BLaER1 treated with 17β-estradiol and CSF1 and Interleukin-3, amounts not matched to agents 10 nM and 100 nM (cell line): Measurements from ENCODE around the gene FRZB.

Experiments
- H3K27ac ChIP-seq, 11 experiments: shearing (Covaris generic); formaldehyde crosslinking; 2 replicates each; pipeline ENCODE4 v1.8.1; 2022
- H3K27me3 ChIP-seq, 11 experiments: shearing (Covaris generic); formaldehyde crosslinking; 2 replicates each; pipeline ENCODE4 v1.8.1; 2022
- H3K36me3 ChIP-seq, 11 experiments: shearing (Covaris generic); formaldehyde crosslinking; 2 replicates each; pipeline ENCODE4 v1.8.1; 2022
- H3K4me1 ChIP-seq, 10 experiments: shearing (Covaris generic); formaldehyde crosslinking; 2 replicates each; pipeline ENCODE4 v1.8.1; 2022
- H3K4me2 ChIP-seq, 11 experiments: shearing (Covaris generic); formaldehyde crosslinking; 2 replicates each; pipeline ENCODE4 v1.8.1; 2022
- H3K4me3 ChIP-seq, 10 experiments: shearing (Covaris generic); formaldehyde crosslinking; 2 replicates each; pipeline ENCODE4 v1.8.1; 2022
- H3K9ac ChIP-seq, 11 experiments: shearing (Covaris generic); formaldehyde crosslinking; 2 replicates each; pipeline ENCODE4 v1.8.1; 2022
- H3K9me3 ChIP-seq, 11 experiments: shearing (Covaris generic); formaldehyde crosslinking; replicated peaks in 1 of 11; 2 replicates each; pipeline ENCODE4 v1.8.1; 2022
- H4K20me1 ChIP-seq, 11 experiments: shearing (Covaris generic); formaldehyde crosslinking; 2 replicates each; pipeline ENCODE4 v1.8.1; 2022
- Cebpa-rat ChIP-seq, 11 experiments: shearing (Covaris generic); IDR thresholded peaks; 2 replicates each; pipeline ENCODE4 v1.8.1; 2022

Gene FRZB, protein sequence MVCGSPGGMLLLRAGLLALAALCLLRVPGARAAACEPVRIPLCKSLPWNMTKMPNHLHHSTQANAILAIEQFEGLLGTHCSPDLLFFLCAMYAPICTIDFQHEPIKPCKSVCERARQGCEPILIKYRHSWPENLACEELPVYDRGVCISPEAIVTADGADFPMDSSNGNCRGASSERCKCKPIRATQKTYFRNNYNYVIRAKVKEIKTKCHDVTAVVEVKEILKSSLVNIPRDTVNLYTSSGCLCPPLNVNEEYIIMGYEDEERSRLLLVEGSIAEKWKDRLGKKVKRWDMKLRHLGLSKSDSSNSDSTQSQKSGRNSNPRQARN

DNA sequence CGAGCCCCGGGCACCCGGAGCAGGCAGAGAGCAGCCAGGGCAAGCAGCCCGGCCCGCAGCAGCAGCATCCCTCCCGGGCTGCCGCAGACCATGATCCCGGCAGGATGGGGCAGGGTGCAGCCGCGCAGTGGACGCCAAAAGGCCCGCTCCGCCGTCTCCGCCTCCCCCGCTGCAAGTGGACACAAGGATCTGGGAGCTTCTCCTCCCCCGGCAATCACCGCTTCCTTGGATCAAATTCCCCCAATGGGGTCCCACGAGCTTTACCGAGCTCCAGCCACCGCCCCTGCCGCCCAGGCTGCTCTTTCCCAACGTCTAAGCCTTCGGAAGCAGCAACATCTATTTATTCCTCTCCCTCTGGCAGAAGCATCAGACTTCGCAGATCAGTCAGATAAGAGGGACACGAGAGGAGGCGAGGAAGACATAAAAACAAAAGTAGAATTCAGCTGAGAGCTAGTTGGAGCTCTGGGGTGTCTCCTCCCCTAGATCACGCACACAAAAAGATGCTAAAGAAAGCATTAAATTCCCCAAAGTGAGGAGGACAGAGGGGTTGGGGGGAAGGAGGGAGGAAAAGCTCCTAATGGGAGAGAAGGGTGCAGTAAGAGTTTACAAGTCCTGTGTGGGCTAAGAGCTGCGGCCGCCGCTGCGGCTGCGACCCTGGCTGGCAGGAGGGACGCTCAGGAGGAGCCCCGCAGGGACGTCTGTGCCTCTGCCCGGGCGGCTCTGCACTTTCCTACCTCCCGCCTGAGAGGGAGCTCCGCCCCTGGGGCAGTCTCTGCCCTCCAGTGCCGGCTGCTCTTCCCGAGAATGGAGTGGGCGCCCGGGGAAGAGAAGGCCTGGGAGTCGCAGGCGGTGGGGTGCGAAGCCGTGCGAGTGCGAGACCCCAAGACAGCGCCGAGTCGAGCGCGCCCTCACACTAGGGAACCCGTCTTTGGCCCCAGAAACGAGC, at the start of gene FRZB:
Gene FRZB, minus strand, starts transcription at position 177 of the 946 bp plus-strand sequence. Its CDS starts 85 bp downstream, at position 92.
- no peak for TF ChIP-seq Cebpa-rat (IDR thresholded peaks at IDR 0.05)
- Histone ChIP-seq H3K4me3 (no peak within 1 kb of the TSS), H3K4me1 (peaks cover 0 to 21% (median 11%) of the 10 kb centered on the region in 10 experiments; a peak in 12 of 20 replicates), H3K36me3 (no peaks in the 10 kb centered on the region), H3K27ac (no peak within 1 kb of the TSS), H4K20me1 (no peaks in the 10 kb centered on the region), H3K9me3 (peaks cover 0 to 14% (median 7%) of the 10 kb centered on the region in 11 experiments; a peak in 9 of 22 replicates), H3K9ac (no peak within 1 kb of the TSS), H3K27me3 (peaks cover 0 to 17% (median 15%) of the 10 kb centered on the region in 11 experiments; a peak in 18 of 22 replicates), H3K4me2 (peak within 1 kb of the TSS in 2 of 11 experiments; percentile 11 to 21; a peak in 2 of 22 replicates)

DNA sequence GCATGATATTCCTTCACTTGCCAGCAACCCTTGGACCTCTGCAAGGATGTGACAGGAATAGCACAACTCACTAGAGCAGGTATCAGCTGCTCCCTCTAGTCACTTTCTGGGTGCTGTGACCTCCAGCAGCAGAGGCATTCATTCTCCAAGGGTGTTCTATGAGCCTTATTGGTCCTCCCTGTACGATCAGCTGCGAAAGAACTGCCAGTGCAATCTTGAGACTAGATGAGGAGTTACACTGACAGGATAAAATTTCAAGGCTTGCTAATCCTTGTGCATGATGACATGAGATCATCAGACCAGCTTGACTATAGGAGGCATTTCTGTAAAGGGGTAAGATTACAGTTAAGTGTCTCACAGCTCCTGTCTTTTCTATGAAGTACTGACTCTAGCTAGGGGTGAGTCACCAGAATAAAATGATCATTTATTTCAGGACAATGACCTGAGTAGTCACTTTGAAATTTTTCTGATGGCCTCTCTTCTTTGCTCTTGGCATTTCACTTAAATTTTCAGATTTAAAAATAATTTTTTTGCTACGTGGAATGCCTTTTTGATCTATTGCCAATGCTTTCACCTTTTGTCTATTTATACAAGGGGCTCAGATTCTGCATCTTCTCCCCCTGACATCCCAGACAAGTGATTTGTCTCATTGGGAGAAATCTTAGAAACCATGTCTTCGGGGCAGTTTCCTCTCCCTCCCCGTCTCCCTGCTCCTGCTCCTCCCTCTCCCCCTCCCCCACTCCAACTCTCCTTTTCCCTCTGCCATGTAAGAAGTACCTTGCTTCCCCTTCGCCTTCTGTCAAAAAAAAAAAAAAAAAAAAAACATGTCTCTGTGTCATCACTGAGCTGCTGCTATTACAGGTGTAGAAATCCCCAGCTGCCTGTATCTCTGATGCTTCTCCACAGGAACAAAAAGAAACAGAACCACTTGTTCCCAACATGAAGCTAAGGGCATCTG, 49.2 kb upstream of the FRZB start:
- H3K4me2 ChIP-seq = no peak overlapping the region
- H3K9ac ChIP-seq = no peak overlapping the region
- no peaks in the 10 kb centered on the region for H4K20me1 ChIP-seq
- no peak overlapping the region for H3K4me3 ChIP-seq
- H3K36me3 ChIP-seq = no peaks in the 10 kb centered on the region
- no peak for TF ChIP-seq Cebpa-rat (IDR thresholded peaks at IDR 0.05)
- no peak overlapping the region for H3K27ac ChIP-seq
- H3K4me1 ChIP-seq = peaks cover 9 to 26% (median 10%) of the 10 kb centered on the region in 10 experiments
- H3K9me3 ChIP-seq = peaks cover 0 to 4% (median 0%) of the 10 kb centered on the region in 11 experiments; a peak in 1 of 22 replicates
- H3K27me3 ChIP-seq = no peaks in the 10 kb centered on the region

DNA sequence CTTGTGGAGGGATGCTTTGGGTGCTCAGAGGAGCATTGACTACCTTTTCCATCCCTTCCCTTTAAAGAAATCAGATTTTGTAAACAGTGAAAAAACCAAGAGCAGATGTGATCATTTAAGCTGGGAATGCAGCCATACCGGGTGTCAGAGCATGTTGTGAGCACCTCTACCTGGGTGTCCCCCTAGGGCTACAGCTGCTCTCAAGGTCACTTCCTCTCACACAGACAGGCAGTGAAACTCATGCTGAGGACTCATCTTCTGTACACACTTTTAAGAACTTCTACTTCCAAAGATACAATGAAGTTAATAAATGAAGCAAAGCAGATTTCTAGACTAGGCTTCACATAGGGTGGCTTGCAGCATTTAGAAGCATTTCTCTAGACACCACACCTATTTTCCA, 48.4 kb upstream of the FRZB start:
- Histone ChIP-seq H3K4me3 (no peak overlapping the region), H3K27ac (no peak overlapping the region), H3K36me3 (no peaks in the 10 kb centered on the region), H3K4me2 (no peak overlapping the region), H3K9ac (no peak overlapping the region), H3K27me3 (no peaks in the 10 kb centered on the region), H3K4me1 (peaks cover under 1 to 18% (median 2%) of the 10 kb centered on the region in 10 experiments; a peak in 15 of 20 replicates), H4K20me1 (no peaks in the 10 kb centered on the region), H3K9me3 (peaks cover 0 to 3% (median 0%) of the 10 kb centered on the region in 11 experiments; a peak in 1 of 22 replicates)
- TF ChIP-seq Cebpa-rat (IDR thresholded peaks at IDR 0.05) = no peak

DNA sequence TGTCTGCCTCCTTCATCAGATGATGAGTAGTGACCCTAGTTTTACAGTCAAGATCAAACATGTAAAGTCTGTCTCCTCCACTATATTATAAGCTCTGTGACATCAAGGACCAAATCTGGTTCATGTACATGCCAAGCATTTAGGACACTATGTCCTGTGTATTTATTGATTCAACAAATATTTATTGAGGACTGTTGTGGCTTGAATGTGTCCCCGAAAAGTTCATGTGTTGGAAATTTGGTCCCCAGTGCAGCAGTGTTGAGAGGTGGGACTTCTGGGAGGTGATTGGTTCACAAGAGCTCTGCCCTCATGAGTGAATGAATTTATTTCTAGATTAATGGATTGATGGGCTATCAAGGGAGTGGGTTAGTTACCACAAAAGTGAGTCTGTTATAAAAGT, 46.6 kb upstream of the FRZB start:
- Histone ChIP-seq H3K4me1 (peaks cover 0 to 6% (median 0%) of the 10 kb centered on the region in 10 experiments; a peak in 1 of 20 replicates), H3K27ac (0 out of 22 replicates have a peak overlapping the region, but pooled peaks of 1 of the 11 experiments have one; percentile 7), H3K4me2 (peak overlapping the region in 1 of 11 experiments; percentile 7; a peak in 1 of 22 replicates), H3K36me3 (no peaks in the 10 kb centered on the region), H3K9ac (no peak overlapping the region), H3K9me3 (0 out of 22 replicates have a peak, but pooled peaks cover 0 to under 1% (median 0%) of the 10 kb centered on the region in 11 experiments), H4K20me1 (no peaks in the 10 kb centered on the region), H3K27me3 (no peaks in the 10 kb centered on the region), H3K4me3 (no peak overlapping the region)
- no peak for TF ChIP-seq Cebpa-rat (IDR thresholded peaks at IDR 0.05)

DNA sequence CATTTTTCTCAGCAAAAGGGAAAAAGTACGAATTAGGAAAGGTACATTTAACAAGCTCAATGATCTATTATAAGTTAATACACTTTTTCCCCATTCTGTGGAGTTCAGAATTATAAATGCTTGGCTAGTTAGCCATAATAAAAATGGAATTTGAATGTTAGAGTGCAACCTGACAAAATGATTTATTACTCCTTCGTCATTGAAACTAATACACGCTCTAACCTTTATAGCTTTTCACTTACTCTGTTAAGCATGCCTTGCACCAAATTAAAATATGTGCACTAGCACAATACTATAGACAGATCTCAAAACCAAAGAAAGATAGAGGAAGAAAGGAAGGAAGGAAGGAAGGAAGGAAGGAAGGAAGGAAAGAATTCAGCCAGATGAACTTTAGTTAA, 46.1 kb upstream of the FRZB start:
- peaks cover 0 to 6% (median under 1%) of the 10 kb centered on the region in 11 experiments; a peak in 3 of 22 replicates for H3K9me3 ChIP-seq
- H3K4me3 ChIP-seq = no peak overlapping the region
- no peak overlapping the region for H3K9ac ChIP-seq
- no peaks in the 10 kb centered on the region for H3K27me3 ChIP-seq
- no peaks in the 10 kb centered on the region for H3K36me3 ChIP-seq
- no peak for TF ChIP-seq Cebpa-rat (IDR thresholded peaks at IDR 0.05)
- H3K4me1 ChIP-seq = peaks cover 0 to 6% (median 0%) of the 10 kb centered on the region in 10 experiments; a peak in 1 of 20 replicates
- no peaks in the 10 kb centered on the region for H4K20me1 ChIP-seq
- no peak overlapping the region for H3K27ac ChIP-seq
- H3K4me2 ChIP-seq = peak overlapping the region in 1 of 11 experiments; percentile 7; a peak in 1 of 22 replicates

DNA sequence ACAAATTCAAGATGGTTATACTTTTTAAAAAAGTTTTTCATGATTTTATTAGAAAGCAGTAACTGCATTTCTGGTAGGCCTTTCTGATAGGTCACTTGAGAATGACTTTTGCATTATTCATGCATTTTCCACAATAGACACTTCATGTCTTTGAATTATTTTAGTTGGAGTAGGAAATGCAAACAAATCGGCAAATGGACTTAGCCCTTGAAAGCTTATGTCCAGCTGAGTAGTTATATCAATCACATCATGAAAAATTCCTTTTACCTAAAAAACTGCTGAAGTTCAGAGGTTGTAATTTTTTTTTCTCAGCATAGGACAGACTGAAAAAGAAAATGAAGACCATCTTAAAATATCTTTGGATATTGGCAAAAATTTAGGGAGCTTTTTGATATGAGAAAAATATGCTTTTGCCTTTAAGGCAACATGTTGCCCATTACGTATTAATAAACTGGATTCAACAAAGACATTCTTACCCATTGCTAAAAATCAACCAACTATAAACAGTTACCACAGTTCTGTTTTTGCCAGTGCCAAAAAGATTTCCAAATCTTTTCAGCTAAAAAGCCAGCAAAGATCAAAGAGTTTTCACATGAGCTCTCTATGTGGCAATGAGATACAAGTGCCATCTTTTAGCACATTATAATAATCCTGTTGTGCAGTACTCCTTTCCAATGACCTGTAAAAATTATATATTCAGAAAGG, 45.5 kb upstream of the FRZB start:
- H3K27ac ChIP-seq = no peak overlapping the region

DNA sequence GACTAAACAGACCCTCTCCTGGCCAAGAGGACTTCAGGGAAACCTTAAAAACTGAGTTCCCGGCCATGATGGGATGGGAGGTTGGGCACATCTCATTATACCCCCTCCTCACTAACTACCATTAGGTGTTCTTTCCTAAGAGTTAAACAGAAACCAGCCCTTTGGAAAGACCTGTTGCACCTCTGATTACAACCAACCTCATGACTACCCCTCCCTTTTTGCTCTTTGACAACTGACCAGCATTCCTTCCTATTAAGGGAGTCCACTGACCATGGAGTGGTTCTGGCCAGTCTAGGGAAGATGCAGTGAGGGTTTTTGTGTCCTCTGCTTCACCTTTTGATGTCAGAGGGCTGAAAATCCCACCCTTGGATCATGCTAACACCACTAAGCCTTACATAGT, 44.5 kb upstream of the FRZB start:
- H3K4me3 ChIP-seq = no peak overlapping the region
- H3K27ac ChIP-seq = no peak overlapping the region
- no peak overlapping the region for H3K4me2 ChIP-seq
- H3K9me3 ChIP-seq = peaks cover 0 to 10% (median 4%) of the 10 kb centered on the region in 11 experiments; a peak in 4 of 22 replicates
- peaks cover 0 to 6% (median 0%) of the 10 kb centered on the region in 10 experiments; a peak in 1 of 20 replicates for H3K4me1 ChIP-seq
- no peaks in the 10 kb centered on the region for H4K20me1 ChIP-seq
- H3K9ac ChIP-seq = no peak overlapping the region
- H3K36me3 ChIP-seq = no peaks in the 10 kb centered on the region
- H3K27me3 ChIP-seq = no peaks in the 10 kb centered on the region
- TF ChIP-seq Cebpa-rat (IDR thresholded peaks at IDR 0.05) = no peak

More for the DNA sequence above, 45.5 kb upstream of the FRZB start:
- H3K36me3 ChIP-seq = no peaks in the 10 kb centered on the region
- H3K4me3 ChIP-seq = no peak overlapping the region
- H3K4me2 ChIP-seq = no peak overlapping the region
- H4K20me1 ChIP-seq = no peaks in the 10 kb centered on the region
- H3K9ac ChIP-seq = no peak overlapping the region
- H3K27me3 ChIP-seq = no peaks in the 10 kb centered on the region
- peaks cover 0 to 10% (median 4%) of the 10 kb centered on the region in 11 experiments; a peak in 4 of 22 replicates for H3K9me3 ChIP-seq
- TF ChIP-seq Cebpa-rat (IDR thresholded peaks at IDR 0.05) = no peak
- peaks cover 0 to 6% (median 0%) of the 10 kb centered on the region in 10 experiments; a peak in 1 of 20 replicates for H3K4me1 ChIP-seq
